GM23248 (cell line): Measurements from ENCODE around the gene CXCL5. TPM values are rescaled to one million over a fixed set of nuclear protein-coding genes. Genes with fewer than 3 reads are reported as not detected.
"Not testable (repeated sequence)": the region's sequence is repeated elsewhere in the genome, so short reads cannot be mapped to it uniquely, and the experiment has no call there.

ENCODE experiments used
- DNase-seq: peaks from one replicate; pipeline ENCODE4 v3.0.0-alpha.2; 2015
- H2AFZ ChIP-seq: fragments of 200-600 bp; sonication (generic); 2 replicates; pipeline ENCODE4 v1.6.1; 2016; ENCODE audit warnings: antibody characterized with exemption
- H3F3A ChIP-seq: fragments of 200-600 bp; sonication (generic); 2 replicates; pipeline ENCODE4 v1.6.1; 2016; ENCODE audit warnings: mild to moderate bottlenecking, antibody characterized with exemption, mixed run types; ENCODE audit not compliant: insufficient read depth
- H3K27ac ChIP-seq: fragments of 200-600 bp; sonication (generic); 2 replicates; pipeline ENCODE4 v1.5.1; 2016; ENCODE audit warnings: mild to moderate bottlenecking
- H3K27me3 ChIP-seq: fragments of 200-600 bp; sonication (generic); replicated peaks from 2 replicates; pipeline ENCODE4 v1.6.1; 2016; ENCODE audit warnings: mild to moderate bottlenecking; ENCODE audit not compliant: insufficient read depth
- H3K36me3 ChIP-seq: fragments of 200-600 bp; sonication (generic); 2 replicates; pipeline ENCODE4 v1.6.1; 2016; ENCODE audit warnings: low read depth, mild to moderate bottlenecking
- H3K4me1 ChIP-seq: fragments of 200-600 bp; sonication (generic); 2 replicates; pipeline ENCODE4 v1.6.1; 2016; ENCODE audit warnings: mild to moderate bottlenecking; ENCODE audit not compliant: insufficient read depth
- H3K4me2 ChIP-seq: fragments of 200-600 bp; sonication (generic); one replicate; pipeline ENCODE4 v1.6.1; 2016; ENCODE audit warnings: mild to moderate bottlenecking; ENCODE audit not compliant: unreplicated experiment
- H3K4me3 ChIP-seq: fragments of 200-600 bp; sonication (generic); 2 replicates; pipeline ENCODE4 v1.5.1; 2016; ENCODE audit warnings: mild to moderate bottlenecking
- H3K79me2 ChIP-seq: fragments of 200-600 bp; sonication (generic); 2 replicates; pipeline ENCODE4 v1.6.1; 2016; ENCODE audit warnings: mild to moderate bottlenecking; ENCODE audit not compliant: insufficient read depth
- H3K9ac ChIP-seq: fragments of 200-600 bp; sonication (generic); 2 replicates; pipeline ENCODE4 v1.6.1; 2016; ENCODE audit warnings: mild to moderate bottlenecking
- H3K9me2 ChIP-seq: fragments of 200-600 bp; sonication (generic); 2 replicates; pipeline ENCODE4 v1.6.1; 2016; ENCODE audit warnings: mixed run types, mild to moderate bottlenecking, moderate library complexity; ENCODE audit not compliant: insufficient read depth
- H3K9me3 ChIP-seq: fragments of 200-600 bp; sonication (generic); one replicate; pipeline ENCODE4 v1.6.1; 2017; ENCODE audit warnings: low read depth
- H4K20me1 ChIP-seq: fragments of 200-600 bp; sonication (generic); 2 replicates; pipeline ENCODE4 v1.6.0; 2016; ENCODE audit not compliant: insufficient read depth
- EZH2 ChIP-seq: fragments of 200-600 bp; sonication (generic); IDR thresholded peaks from 2 replicates; pipeline ENCODE4 v1.6.1; 2018; ENCODE audit warnings: antibody characterized with exemption, mild to moderate bottlenecking; ENCODE audit not compliant: insufficient read depth, poor library complexity, severe bottlenecking
- EZH2phosphoT487 ChIP-seq: fragments of 200-600 bp; sonication (generic); IDR thresholded peaks from 2 replicates; pipeline ENCODE4 v1.6.1; 2018; ENCODE audit warnings: antibody characterized with exemption, moderate library complexity, mild to moderate bottlenecking, low read depth; ENCODE audit not compliant: insufficient read depth
- WGBS, 2 experiments: methylation state at CpG; one replicate each; pipeline ENCODE4 v1.1.6; 2015 to 2017; ENCODE audit warnings: low lambda C conversion rate in 2 of 2, low coverage in 1 of 2; ENCODE audit errors: missing lambda C conversion rate in 2 of 2; 5-methylcytosine and 5-hydroxymethylcytosine counted together
- in situ Hi-C: fragments of 300-500 bp; cut with MboI; formaldehyde crosslinking; loops from 2 replicates; pipeline ENCODE4 v1.15.0; 2020
- polyA plus RNA-seq: library from polyadenylated mRNA; unstranded; fragments of >200 nt; fragmentation: Nextera tagmentation; extraction: Ambion mirVana; gene quantifications from 2 replicates; pipeline ENCODE4 v1.2.1, GENCODE V29; 2016
- total RNA-seq: library from RNA; depleted of rRNA; stranded (reverse); fragments of >200 nt; shearing (Covaris generic); gene quantifications from 2 replicates; pipeline ENCODE4 v1.2.3, GENCODE V29; 2014

Gene CXCL5
- total and polyA plus RNA-seq, 2 experiments from 2014 or later: not detected

- no peak overlapping the region for H3K27ac ChIP-seq
- in situ Hi-C loops: no loop called here
- no peaks in the 10 kb centered on the region for H3K27me3 ChIP-seq
These were observed 30.6 kb downstream of the CXCL5 start for GRCh38 chr4:73967866-73968265.

GRCh38 chr4:73964862-73965611, 33.4 kb downstream of the CXCL5 start:
- no peaks in the 10 kb centered on the region for H3K9me2 ChIP-seq

More at GRCh38 chr4:73967866-73968265, 30.6 kb downstream of the CXCL5 start:
- Histone ChIP-seq H3K36me3 (no peaks in the 10 kb centered on the region), H2AFZ (no peak overlapping the region), H3K4me2 (no peak overlapping the region), H3F3A (no peaks in the 10 kb centered on the region), H3K4me3 (no peak overlapping the region), H3K9me3 (no peaks in the 10 kb centered on the region), H3K9me2 (no peaks in the 10 kb centered on the region), H3K79me2 (no peaks in the 10 kb centered on the region), H3K9ac (no peak overlapping the region), H3K4me1 (no peaks in the 10 kb centered on the region), H4K20me1 (no peaks in the 10 kb centered on the region; the same call in 1 of the 2 replicates)
- TF ChIP-seq EZH2 (no peak), EZH2phosphoT487 (no peak)
- DNase-seq: no peak

GRCh38 chr4:73962724-73963123, 35.8 kb downstream of the CXCL5 start:
- Histone ChIP-seq H3F3A (no peaks in the 10 kb centered on the region), H3K36me3 (no peaks in the 10 kb centered on the region), H3K4me1 (no peaks in the 10 kb centered on the region), H4K20me1 (no peaks in the 10 kb centered on the region; the same call in 1 of the 2 replicates), H3K27ac (no peak overlapping the region), H3K79me2 (no peaks in the 10 kb centered on the region), H3K9me2 (no peaks in the 10 kb centered on the region), H3K9ac (no peak overlapping the region), H2AFZ (no peak overlapping the region), H3K4me2 (no peak overlapping the region), H3K9me3 (no peaks in the 10 kb centered on the region), H3K27me3 (no peaks in the 10 kb centered on the region), H3K4me3 (no peak overlapping the region)
- in situ Hi-C loops: no loop called here
- TF ChIP-seq EZH2phosphoT487: no peak
- TF ChIP-seq EZH2: no peak
- WGBS, 2 experiments: 65 to 80% methylated on average over 2 of the region's 2 CpGs
- no peak for DNase-seq

More at GRCh38 chr4:73964862-73965611, 33.4 kb downstream of the CXCL5 start:
- no peaks in the 10 kb centered on the region for H3K9me3 ChIP-seq
- H3F3A ChIP-seq: no peaks in the 10 kb centered on the region
- H2AFZ ChIP-seq: no peak overlapping the region
- no peaks in the 10 kb centered on the region for H3K79me2 ChIP-seq
- no peaks in the 10 kb centered on the region for H3K36me3 ChIP-seq
- H3K4me2 ChIP-seq: no peak overlapping the region
- 44 to 46% methylated on average over 7 of the region's 7 CpGs for WGBS, 2 experiments
- no peak overlapping the region for H3K27ac ChIP-seq
- no peaks in the 10 kb centered on the region for H3K4me1 ChIP-seq
- H4K20me1 ChIP-seq: no peaks in the 10 kb centered on the region; the same call in 1 of the 2 replicates
- H3K27me3 ChIP-seq: no peaks in the 10 kb centered on the region
- no peak for TF ChIP-seq EZH2phosphoT487
- TF ChIP-seq EZH2: no peak
- no peak overlapping the region for H3K4me3 ChIP-seq
- in situ Hi-C loops: no loop called here
- no peak overlapping the region for H3K9ac ChIP-seq
- DNase-seq: peak; percentile 37

GRCh38 chr4:73959041-73959440, 39.4 kb downstream of the CXCL5 start:
- H3F3A ChIP-seq, H3K9me3 ChIP-seq, H4K20me1 ChIP-seq, H3K4me2 ChIP-seq, H3K4me1 ChIP-seq, H3K27me3 ChIP-seq, H3K9me2 ChIP-seq, H3K27ac ChIP-seq, H3K79me2 ChIP-seq, DNase-seq, H3K36me3 ChIP-seq, H3K9ac ChIP-seq, H2AFZ ChIP-seq, in situ Hi-C loops, H3K4me3 ChIP-seq: not testable (repeated sequence)
- 92% methylated on average over 1 of the region's 1 CpG for WGBS, 2 experiments
